NOMO-1 treated with dmso at 0.1 percent for 144 hours (cell line): ENCODE results near the gene PGM2.
"Not testable (repeated sequence)": the region's sequence is repeated elsewhere in the genome, so short reads cannot be mapped to it uniquely, and the experiment has no call there.

Experiments
- DNase-seq: peaks from one replicate; lab custom pipeline; 2025; ENCODE audit not compliant: unreplicated experiment; lab: John Stamatoyannopoulos, UW

PGM2 gene

DNA sequence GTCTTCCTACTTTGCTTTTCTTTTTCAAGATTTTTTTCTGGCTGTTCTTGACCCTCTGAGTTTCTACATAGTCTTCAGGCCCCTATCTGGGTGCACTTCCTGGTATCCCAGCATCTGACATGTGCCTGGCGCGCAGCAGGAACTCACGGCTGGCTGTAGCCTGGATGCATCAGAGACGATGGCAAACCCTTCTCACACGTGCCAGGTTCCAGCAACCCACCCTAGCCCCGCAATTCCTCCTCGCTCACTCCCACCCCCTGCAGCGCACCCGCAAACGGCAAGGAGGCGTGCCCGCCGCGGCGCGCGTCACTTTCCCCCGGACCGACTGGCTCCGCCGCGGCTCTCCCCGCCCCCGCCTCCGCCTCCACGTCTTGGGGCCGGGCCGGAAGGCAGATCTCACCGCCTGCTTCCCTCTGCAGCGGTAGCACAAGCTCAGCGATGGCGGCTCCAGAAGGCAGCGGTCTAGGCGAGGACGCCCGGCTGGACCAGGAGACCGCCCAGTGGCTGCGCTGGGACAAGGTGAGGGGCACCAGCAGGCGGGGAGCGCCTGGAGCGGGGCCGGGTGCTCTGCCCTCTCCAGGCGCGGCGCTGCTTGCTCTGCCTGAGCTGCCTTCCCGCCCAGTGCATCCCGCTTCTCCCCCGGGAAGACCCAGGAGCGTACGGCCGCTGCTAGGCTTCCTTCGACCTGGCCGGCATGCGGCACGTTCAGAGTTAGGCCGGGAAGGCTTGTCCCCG is at the start of gene PGM2:
TSS of gene PGM2 (plus strand) at position 392 of the 735 bp plus-strand sequence. CDS start at position 439, 47 bp downstream.
- peak; percentile 76 for DNase-seq

GRCh38 chr4:37779896-37780295 is 46.6 kb upstream of the PGM2 start:
- no peak for DNase-seq

- DNase-seq: peak; percentile 17
These were observed 45.9 kb upstream of the PGM2 start for GRCh38 chr4:37780444-37781130.

DNA sequence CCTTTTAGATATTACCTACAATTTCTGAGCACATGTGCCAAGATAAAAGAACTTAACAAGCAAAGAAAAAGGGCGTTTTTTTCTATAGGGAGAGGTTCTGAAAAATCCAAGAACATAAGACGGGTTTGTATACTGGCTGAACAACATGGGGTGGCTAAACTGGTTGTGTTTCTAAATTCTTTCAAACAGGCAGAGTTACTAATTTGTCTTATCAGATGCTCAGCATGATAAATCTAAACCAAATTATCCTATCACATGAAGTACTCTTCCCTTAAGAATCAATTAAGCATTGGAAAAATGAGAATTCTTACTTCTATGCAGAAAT is 45.4 kb upstream of the PGM2 start:
- no peak for DNase-seq

DNA sequence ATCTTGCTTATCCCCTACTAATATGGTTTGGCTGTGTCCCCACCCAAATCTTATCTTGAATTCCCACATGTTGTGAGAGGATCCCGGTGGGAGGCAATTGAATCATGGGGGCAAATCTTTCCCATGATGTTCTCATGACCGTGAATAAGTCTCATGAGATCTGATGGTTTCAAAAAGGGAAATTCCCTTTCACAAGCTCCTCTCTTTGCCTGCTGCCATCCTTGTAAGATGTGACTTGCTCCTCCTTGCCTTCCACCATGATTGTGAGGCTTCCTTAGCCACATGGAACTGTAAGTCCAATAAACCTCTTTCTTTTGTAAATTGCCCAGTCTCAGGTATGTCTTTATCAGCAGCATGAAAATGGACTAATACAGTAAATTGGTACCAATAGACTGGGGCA is 40.2 kb upstream of the PGM2 start:
- not testable (repeated sequence) for DNase-seq

GRCh38 chr4:37787883-37788460 is 38.5 kb upstream of the PGM2 start:
- not testable (repeated sequence) for DNase-seq

GRCh38 chr4:37788819-37789218 is 37.7 kb upstream of the PGM2 start:
- no peak for DNase-seq

- DNase-seq: no peak
These were observed 34.2 kb upstream of the PGM2 start for GRCh38 chr4:37792241-37792640.

GRCh38 chr4:37793562-37793961 is 32.9 kb upstream of the PGM2 start:
- no peak for DNase-seq

- DNase-seq: no peak
These were observed 32.4 kb upstream of the PGM2 start for GRCh38 chr4:37794056-37794455.

DNA sequence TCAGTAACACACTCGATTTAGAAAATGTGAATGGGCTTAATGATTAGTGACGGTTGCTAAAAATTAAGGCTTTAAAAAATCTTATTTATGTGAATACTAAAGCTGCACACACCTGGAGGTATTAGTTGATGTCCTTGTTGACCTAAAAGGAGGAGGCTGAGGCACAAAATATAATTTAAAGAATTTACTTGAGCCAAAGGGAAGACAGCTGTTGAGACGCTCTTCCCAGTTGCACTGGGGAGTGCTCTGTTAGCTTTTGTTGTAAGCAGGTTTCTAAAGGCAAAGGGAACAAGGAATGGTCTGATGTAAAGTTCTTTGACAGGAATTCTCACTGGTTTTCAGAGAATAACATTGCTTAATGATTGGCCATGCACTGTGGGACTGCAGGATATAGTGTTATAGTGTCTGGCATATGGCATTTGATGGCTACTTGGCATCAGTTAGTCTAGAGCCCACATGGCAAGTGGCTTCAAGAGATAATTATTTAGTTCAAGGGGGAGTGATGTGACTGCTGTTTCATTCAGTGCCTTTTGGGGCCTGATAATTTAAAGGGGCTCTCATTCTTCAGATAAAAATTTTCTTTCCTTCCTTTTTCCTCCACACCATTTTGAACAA is 30.8 kb upstream of the PGM2 start:
- no peak for DNase-seq

- DNase-seq: no peak
These were observed 29.1 kb upstream of the PGM2 start for GRCh38 chr4:37797374-37797773.

- no peak for DNase-seq
These were observed 28.6 kb upstream of the PGM2 start for GRCh38 chr4:37797923-37798322.

GRCh38 chr4:37798616-37799015 is 27.9 kb upstream of the PGM2 start:
- no peak for DNase-seq

GRCh38 chr4:37799941-37800554 is 26.4 kb upstream of the PGM2 start:
- DNase-seq: no peak

DNA sequence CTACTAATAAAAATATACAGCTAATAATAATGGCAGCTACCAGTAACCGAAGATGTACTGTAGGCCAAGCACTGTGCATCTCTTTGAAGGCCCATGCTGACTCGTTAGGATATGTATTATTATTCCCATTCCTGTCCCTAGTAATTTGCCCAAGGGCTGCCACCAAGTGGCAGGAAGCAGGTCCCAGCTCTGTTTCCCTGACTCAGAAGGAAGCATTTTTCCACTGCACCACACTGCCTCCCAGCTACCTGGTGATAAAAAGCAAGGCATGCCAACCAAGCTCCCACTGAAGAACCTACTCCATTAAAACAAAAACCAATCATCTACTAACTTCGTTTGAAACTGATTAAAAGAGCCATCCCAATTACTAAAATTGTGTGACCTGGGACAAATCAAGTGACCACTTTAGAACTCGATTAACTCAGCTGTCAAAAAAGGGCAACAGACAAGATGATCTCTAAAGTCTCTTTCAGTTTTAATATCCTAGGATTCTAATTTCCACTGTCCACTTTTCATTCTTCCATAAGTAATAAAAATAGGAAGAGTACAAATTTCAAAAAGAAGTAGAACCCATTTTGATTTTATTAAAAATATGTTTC is 24.3 kb upstream of the PGM2 start:
- no peak for DNase-seq

DNA sequence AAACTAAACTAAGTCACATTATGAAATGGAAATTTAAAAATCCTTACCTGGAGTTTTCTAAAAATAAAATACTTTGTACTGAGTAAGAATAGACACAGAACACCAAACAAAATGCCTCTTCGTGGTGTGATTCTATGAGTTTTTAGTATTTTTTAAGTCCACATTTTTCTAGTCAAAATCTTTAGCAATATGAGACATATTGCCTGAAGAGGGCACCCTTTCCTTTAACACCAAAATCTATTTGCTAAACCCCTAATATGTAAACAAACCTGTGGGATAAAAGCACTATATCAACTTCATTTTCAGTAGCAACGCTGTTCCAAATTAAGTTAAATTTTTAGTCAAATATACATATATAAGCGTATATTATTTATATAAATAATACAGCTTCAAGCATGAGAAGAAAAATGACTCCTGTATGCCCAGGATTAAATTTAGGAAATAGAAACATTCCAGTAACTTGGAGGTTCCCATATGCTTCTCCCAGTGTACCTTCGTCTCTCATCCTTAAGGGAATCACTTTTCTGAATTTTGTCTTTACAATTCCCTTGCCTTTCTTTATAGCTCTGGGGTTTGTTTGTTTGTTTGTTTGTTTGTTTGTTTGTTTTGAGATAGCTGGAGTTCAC is 23.0 kb upstream of the PGM2 start:
- DNase-seq: peak; percentile 45

- no peak for DNase-seq
These were observed 21.4 kb upstream of the PGM2 start for GRCh38 chr4:37805091-37805490.

DNA sequence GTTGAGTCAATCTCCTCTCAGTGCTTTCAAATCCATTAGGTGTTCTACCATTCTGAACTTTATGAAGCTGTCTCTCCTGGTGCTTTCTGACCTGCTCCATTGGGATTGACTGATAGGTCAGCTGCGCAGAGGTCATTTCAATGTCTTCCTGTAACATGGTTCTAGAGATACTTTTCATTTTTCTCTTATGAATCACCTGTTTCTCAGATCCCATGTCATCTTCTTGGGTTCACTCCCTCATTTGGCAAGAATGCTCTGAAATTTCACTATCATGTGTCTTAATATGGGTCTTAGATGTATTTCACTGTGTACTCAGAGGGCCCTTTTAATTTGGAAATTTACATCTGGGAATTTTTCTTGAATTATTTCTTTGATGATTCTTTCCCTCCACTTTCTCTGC is 13.8 kb upstream of the PGM2 start:
- no peak for DNase-seq

DNA sequence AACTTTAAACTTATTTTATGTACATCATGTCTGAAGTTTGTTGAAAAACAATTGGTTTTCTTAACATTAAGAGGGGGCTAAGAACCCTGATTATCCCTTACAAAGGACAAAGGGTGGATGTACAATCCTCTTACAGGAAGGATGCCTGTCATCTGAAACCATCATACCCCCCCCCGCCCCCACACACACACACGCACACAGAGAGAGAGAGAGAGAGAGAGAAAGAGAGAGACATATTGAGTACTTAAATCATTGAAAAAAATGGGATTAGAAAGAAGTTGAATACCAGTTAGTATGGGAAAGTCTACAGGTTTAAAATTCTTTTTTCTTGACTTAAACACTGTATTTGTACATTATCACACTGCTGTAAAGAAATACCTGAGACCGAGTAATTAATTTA is 10.9 kb upstream of the PGM2 start:
- no peak for DNase-seq

DNA sequence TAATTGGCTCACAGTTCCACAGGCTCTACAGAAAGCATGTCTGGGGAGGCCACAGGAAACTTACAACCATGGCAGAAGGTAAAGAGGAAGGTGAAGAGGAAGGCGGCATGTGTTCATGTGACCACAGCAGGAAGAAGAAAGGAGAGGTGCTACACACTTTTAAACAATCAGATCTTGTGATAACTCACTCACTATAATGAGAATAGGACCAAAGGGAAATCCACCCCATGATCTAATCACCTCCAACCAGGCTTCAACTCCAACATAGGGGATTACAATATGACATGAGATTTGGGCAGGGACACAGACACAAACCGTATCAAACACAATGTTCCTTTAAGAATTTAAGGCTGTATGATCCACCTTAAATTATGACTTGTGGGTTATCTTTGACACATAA is 10.5 kb upstream of the PGM2 start:
- DNase-seq: no peak
